Neuronal stem cell (in vitro differentiated cells): ENCODE measurements around the gene CYSTM1.

ENCODE experiments used
- DNase-seq: peaks from one replicate; pipeline ENCODE4 v3.0.0-alpha.2; 2013; ENCODE audit warnings: low spot score
- H2AFZ ChIP-seq: one replicate; pipeline ENCODE4 v1.6.1; 2013; ENCODE audit warnings: mild to moderate bottlenecking, low read length, inconsistent platforms
- H2AK5ac ChIP-seq: 2 replicates; pipeline ENCODE4 v1.6.1; 2013; ENCODE audit warnings: low read depth, mild to moderate bottlenecking, inconsistent platforms, low read length, moderate library complexity, mixed read lengths
- H2BK120ac ChIP-seq: 2 replicates; pipeline ENCODE4 v1.6.1; 2013; ENCODE audit warnings: low read depth, mild to moderate bottlenecking, inconsistent platforms, low read length, moderate library complexity, mixed read lengths
- H2BK12ac ChIP-seq: one replicate; pipeline ENCODE4 v1.6.1; 2013; ENCODE audit warnings: low read length, inconsistent platforms
- H2BK15ac ChIP-seq: 2 replicates; pipeline ENCODE4 v1.6.1; 2013; ENCODE audit warnings: mild to moderate bottlenecking, low read length, inconsistent platforms, mixed read lengths
- H2BK5ac ChIP-seq: one replicate; pipeline ENCODE4 v1.6.1; 2013; ENCODE audit warnings: inconsistent platforms, mild to moderate bottlenecking, low read length, moderate library complexity
- H3K14ac ChIP-seq: one replicate; pipeline ENCODE4 v1.6.1; 2013; ENCODE audit warnings: low read length, inconsistent platforms
- H3K18ac ChIP-seq: 2 replicates; pipeline ENCODE4 v1.6.1; 2013; ENCODE audit warnings: low read length, inconsistent platforms
- H3K23ac ChIP-seq: 2 replicates; pipeline ENCODE4 v1.6.1; 2013; ENCODE audit warnings: low read depth, mild to moderate bottlenecking, mixed read lengths, low read length, inconsistent platforms; ENCODE audit not compliant: poor library complexity
- H3K27ac ChIP-seq: replicated peaks from 3 replicates; pipeline ENCODE4 v1.5.1; 2013; ENCODE audit warnings: low read length, inconsistent platforms
- H3K27me3 ChIP-seq, 3 experiments: 2 replicates each; pipeline ENCODE4 v1.6.1; 2013; ENCODE audit warnings: low read length in 3 of 3, mild to moderate bottlenecking in 2 of 3, inconsistent platforms in 1 of 3, low read depth in 1 of 3, mixed read lengths in 1 of 3, moderate library complexity in 1 of 3; ENCODE audit not compliant: control insufficient read depth in 3 of 3, insufficient read depth in 3 of 3
- H3K36me3 ChIP-seq, 2 donors: replicated peaks in 1 of 2; 2 replicates each; pipeline ENCODE4 v1.6.1; 2013; ENCODE audit warnings: low read length in 2 of 2; ENCODE audit not compliant: control insufficient read depth in 2 of 2, insufficient read depth in 2 of 2
- H3K4ac ChIP-seq: 2 replicates; pipeline ENCODE4 v1.6.1; 2013; ENCODE audit warnings: inconsistent platforms, mild to moderate bottlenecking, low read length, moderate library complexity
- H3K4me1 ChIP-seq, 2 donors: 1 replicate in 1 of 2; 2 replicates in 1 of 2; pipeline ENCODE4 v1.6.1; 2013; ENCODE audit warnings: low read length in 2 of 2, low read depth in 1 of 2; ENCODE audit not compliant: control insufficient read depth in 2 of 2, insufficient read depth in 1 of 2
- H3K4me2 ChIP-seq: one replicate; pipeline ENCODE4 v1.6.1; 2013; ENCODE audit warnings: mild to moderate bottlenecking, low read length, inconsistent platforms; ENCODE audit not compliant: insufficient read depth, poor library complexity, severe bottlenecking
- H3K4me3 ChIP-seq, 2 donors: 2 replicates each; pipeline ENCODE4 v1.5.1; 2013; ENCODE audit warnings: low read length in 2 of 2, mild to moderate bottlenecking in 2 of 2, inconsistent platforms in 1 of 2, moderate library complexity in 1 of 2
- H3K79me1 ChIP-seq: one replicate; pipeline ENCODE4 v1.6.1; 2013; ENCODE audit warnings: low read depth, mild to moderate bottlenecking, inconsistent platforms, low read length, moderate library complexity
- H3K9ac ChIP-seq: one replicate; pipeline ENCODE4 v1.6.1; 2013; ENCODE audit warnings: mild to moderate bottlenecking, low read depth, low read length, inconsistent platforms; ENCODE audit not compliant: poor library complexity
- H3K9me3 ChIP-seq, 2 donors: replicated peaks in 1 of 2; 2 replicates each; pipeline versions ENCODE3 to v1.6.1; 2013; ENCODE audit warnings: low read length in 2 of 2, mild to moderate bottlenecking in 2 of 2, inconsistent platforms in 1 of 2, low read depth in 1 of 2, mixed read lengths in 1 of 2, moderate library complexity in 1 of 2; ENCODE audit not compliant: control insufficient read depth in 2 of 2, insufficient read depth in 1 of 2
- H4K8ac ChIP-seq: one replicate; pipeline ENCODE4 v1.6.1; 2013; ENCODE audit warnings: low read depth, mild to moderate bottlenecking, inconsistent platforms, low read length, moderate library complexity
- H4K91ac ChIP-seq: one replicate; pipeline ENCODE4 v1.6.1; 2013; ENCODE audit warnings: low read length, low read depth, mild to moderate bottlenecking, inconsistent platforms; ENCODE audit not compliant: poor library complexity
- WGBS, 2 donors: extraction: QIAGEN DNeasy Blood & Tissue Kit; methylation state at CpG; one replicate each; pipeline ENCODE4 v1.1.7; 2013; ENCODE audit warnings: missing lambda C conversion rate in 2 of 2, mixed read lengths in 1 of 2; ENCODE audit not compliant: insufficient read length in 2 of 2, insufficient replicate concordance in 1 of 2; ENCODE audit errors: extremely low coverage in 2 of 2; 5-methylcytosine and 5-hydroxymethylcytosine counted together

CYSTM1 gene

GRCh38 chr5:140267559-140268018 is 92.6 kb downstream of the CYSTM1 start:
- no peak overlapping the region for H4K8ac ChIP-seq
- peaks cover 4% of the 10 kb centered on the region for H3K79me1 ChIP-seq
- H3K27me3 ChIP-seq: no peaks in the 10 kb centered on the region
- H3K14ac ChIP-seq: no peak overlapping the region
- H2BK15ac ChIP-seq: no peak overlapping the region
- H3K18ac ChIP-seq: no peak overlapping the region
- H2BK120ac ChIP-seq: no peak overlapping the region
- H2AFZ ChIP-seq: no peak overlapping the region
- H3K9ac ChIP-seq: no peak overlapping the region
- no peak overlapping the region for H2BK12ac ChIP-seq
- no peaks in the 10 kb centered on the region for H3K9me3 ChIP-seq
- no peak overlapping the region for H2AK5ac ChIP-seq
- H3K4me3 ChIP-seq: no peak overlapping the region
- WGBS, 2 donors: no CpG with 5 or more reads among the region's 9 CpGs
- no peak overlapping the region for H4K91ac ChIP-seq
- DNase-seq: no peak
- H2BK5ac ChIP-seq: no peak overlapping the region
- no peak overlapping the region for H3K4me2 ChIP-seq
- no peak overlapping the region for H3K4ac ChIP-seq
- H3K4me1 ChIP-seq: peaks cover 0 to 8% of the 10 kb centered on the region in 2 donors
- no peak overlapping the region for H3K23ac ChIP-seq
- H3K27ac ChIP-seq: peak overlapping the region; percentile 23
- peaks cover 0 to 3% of the 10 kb centered on the region in 2 donors for H3K36me3 ChIP-seq

- H3K18ac ChIP-seq: no peak overlapping the region
- no peak overlapping the region for H3K4me3 ChIP-seq
- no peak overlapping the region for H2AFZ ChIP-seq
- H3K27ac ChIP-seq: no peak overlapping the region
- H2BK12ac ChIP-seq: no peak overlapping the region
- H3K79me1 ChIP-seq: peaks cover 2% of the 10 kb centered on the region
- H2BK120ac ChIP-seq: no peak overlapping the region
- no peaks in the 10 kb centered on the region for H3K27me3 ChIP-seq
- H3K23ac ChIP-seq: no peak overlapping the region
- no peak overlapping the region for H3K4me2 ChIP-seq
- H2BK5ac ChIP-seq: no peak overlapping the region
- no peak overlapping the region for H3K9ac ChIP-seq
- no peak overlapping the region for H4K8ac ChIP-seq
- no peak for DNase-seq
- no peak overlapping the region for H4K91ac ChIP-seq
- H3K9me3 ChIP-seq: no peaks in the 10 kb centered on the region
- H3K4ac ChIP-seq: no peak overlapping the region
- H3K4me1 ChIP-seq: peaks cover 0 to 8% of the 10 kb centered on the region in 2 donors
- no peak overlapping the region for H2AK5ac ChIP-seq
- H2BK15ac ChIP-seq: no peak overlapping the region
- no peak overlapping the region for H3K14ac ChIP-seq
- peaks cover 2 to 10% of the 10 kb centered on the region in 2 donors for H3K36me3 ChIP-seq
Measured at GRCh38 chr5:140270008-140270407, 95.0 kb downstream of the CYSTM1 start.

GRCh38 chr5:140273401-140273877 is 98.5 kb downstream of the CYSTM1 start:
- Histone ChIP-seq H3K4me3 (no peak overlapping the region), H3K27me3 (no peaks in the 10 kb centered on the region), H3K36me3 (peaks cover 2 to 26% of the 10 kb centered on the region in 2 donors), H4K91ac (no peak overlapping the region), H3K18ac (no peak overlapping the region), H2BK5ac (no peak overlapping the region), H2BK12ac (no peak overlapping the region), H4K8ac (no peak overlapping the region), H3K27ac (no peak overlapping the region), H2BK15ac (no peak overlapping the region), H3K9ac (no peak overlapping the region), H2AFZ (no peak overlapping the region), H3K4me1 (no peaks in the 10 kb centered on the region), H3K4me2 (no peak overlapping the region), H3K4ac (no peak overlapping the region), H3K79me1 (no peaks in the 10 kb centered on the region), H3K23ac (no peak overlapping the region), H2BK120ac (no peak overlapping the region), H3K9me3 (peaks cover 0 to 7% of the 10 kb centered on the region in 2 donors), H2AK5ac (no peak overlapping the region), H3K14ac (no peak overlapping the region)
- no CpG with 5 or more reads among the region's 6 CpGs for WGBS, 2 donors
- no peak for DNase-seq

GRCh38 chr5:140275837-140276236 is 100.8 kb downstream of the CYSTM1 start:
- Histone ChIP-seq H3K4ac (no peak overlapping the region), H3K27me3 (no peaks in the 10 kb centered on the region), H3K9me3 (peaks cover 0 to 7% of the 10 kb centered on the region in 2 donors), H3K4me2 (no peak overlapping the region), H3K79me1 (no peaks in the 10 kb centered on the region), H3K27ac (no peak overlapping the region), H3K18ac (no peak overlapping the region), H2BK5ac (no peak overlapping the region), H2BK15ac (no peak overlapping the region), H2BK12ac (no peak overlapping the region), H3K14ac (no peak overlapping the region), H4K91ac (no peak overlapping the region), H3K4me1 (no peaks in the 10 kb centered on the region), H3K4me3 (no peak overlapping the region), H3K36me3 (peaks cover 2 to 48% of the 10 kb centered on the region in 2 donors), H3K9ac (no peak overlapping the region), H2AFZ (no peak overlapping the region), H4K8ac (no peak overlapping the region), H2BK120ac (no peak overlapping the region), H3K23ac (no peak overlapping the region), H2AK5ac (no peak overlapping the region)
- no peak for DNase-seq
